Rectal smooth muscle tissue (tissue), 1 donor: ENCODE data around the gene TSC22D1.

ENCODE experiments used
- H3K27ac ChIP-seq: one replicate; pipeline ENCODE4 v1.7.0; 2013; ENCODE audit warnings: low read depth, low read length, inconsistent platforms
- H3K27me3 ChIP-seq: one replicate; pipeline ENCODE4 v1.7.0; 2013; ENCODE audit warnings: low read length; ENCODE audit not compliant: control insufficient read depth, insufficient read depth
- H3K36me3 ChIP-seq: one replicate; pipeline ENCODE4 v1.7.0; 2013; ENCODE audit warnings: low read length; ENCODE audit not compliant: control insufficient read depth, insufficient read depth
- H3K4me1 ChIP-seq: one replicate; pipeline ENCODE4 v1.7.0; 2013; ENCODE audit warnings: low read length; ENCODE audit not compliant: control insufficient read depth, insufficient read depth
- H3K4me3 ChIP-seq: one replicate; pipeline ENCODE4 v1.7.0; 2013; ENCODE audit warnings: low read length
- H3K9ac ChIP-seq: one replicate; pipeline ENCODE4 v1.7.0; 2013; ENCODE audit warnings: low read length

TSC22D1 gene

GRCh38 chr13:44489751-44490150 lies 86.4 kb downstream of the TSC22D1 start:
- Histone ChIP-seq H3K9ac (no peak overlapping the region), H3K4me1 (no peaks in the 10 kb centered on the region), H3K4me3 (no peak overlapping the region), H3K27me3 (no peaks in the 10 kb centered on the region), H3K36me3 (no peaks in the 10 kb centered on the region), H3K27ac (no peak overlapping the region)

- Histone ChIP-seq H3K4me3 (no peak overlapping the region), H3K27ac (no peak overlapping the region), H3K27me3 (no peaks in the 10 kb centered on the region), H3K4me1 (no peaks in the 10 kb centered on the region), H3K36me3 (no peaks in the 10 kb centered on the region), H3K9ac (no peak overlapping the region)
Measured at GRCh38 chr13:44487989-44488388, 88.1 kb downstream of the TSC22D1 start.

- Histone ChIP-seq H3K4me1 (no peaks in the 10 kb centered on the region), H3K9ac (no peak overlapping the region), H3K27me3 (no peaks in the 10 kb centered on the region), H3K4me3 (no peak overlapping the region), H3K27ac (no peak overlapping the region), H3K36me3 (no peaks in the 10 kb centered on the region)
Measured at GRCh38 chr13:44484562-44485138, 91.5 kb downstream of the TSC22D1 start.

- Histone ChIP-seq H3K4me1 (no peaks in the 10 kb centered on the region), H3K4me3 (no peak overlapping the region), H3K36me3 (no peaks in the 10 kb centered on the region), H3K9ac (no peak overlapping the region), H3K27ac (no peak overlapping the region), H3K27me3 (no peaks in the 10 kb centered on the region)
Measured at GRCh38 chr13:44474122-44474910, 101.8 kb downstream of the TSC22D1 start.

- H3K4me1 ChIP-seq = no peaks in the 10 kb centered on the region
- H3K36me3 ChIP-seq = no peaks in the 10 kb centered on the region
- H3K9ac ChIP-seq = no peak overlapping the region
- H3K27ac ChIP-seq = no peak overlapping the region
- H3K27me3 ChIP-seq = no peaks in the 10 kb centered on the region
- H3K4me3 ChIP-seq = no peak overlapping the region
Measured at GRCh38 chr13:44471686-44472085, 104.4 kb downstream of the TSC22D1 start.

- Histone ChIP-seq H3K4me1 (no peaks in the 10 kb centered on the region), H3K27ac (no peak overlapping the region), H3K36me3 (no peaks in the 10 kb centered on the region), H3K9ac (no peak overlapping the region), H3K27me3 (no peaks in the 10 kb centered on the region), H3K4me3 (no peak overlapping the region)
Measured at GRCh38 chr13:44470638-44471562, 105.2 kb downstream of the TSC22D1 start.

- Histone ChIP-seq H3K4me1 (peaks cover 7% of the 10 kb centered on the region), H3K27ac (no peak overlapping the region), H3K36me3 (no peaks in the 10 kb centered on the region), H3K9ac (no peak overlapping the region), H3K27me3 (no peaks in the 10 kb centered on the region), H3K4me3 (no peak overlapping the region)
Measured at GRCh38 chr13:44468874-44469273, 107.3 kb downstream of the TSC22D1 start.

GRCh38 chr13:44465318-44465717 lies 110.8 kb downstream of the TSC22D1 start:
- Histone ChIP-seq H3K4me1 (peaks cover 7% of the 10 kb centered on the region), H3K27me3 (no peaks in the 10 kb centered on the region), H3K27ac (no peak overlapping the region), H3K36me3 (no peaks in the 10 kb centered on the region), H3K4me3 (no peak overlapping the region), H3K9ac (no peak overlapping the region)

GRCh38 chr13:44464471-44464870 lies 111.7 kb downstream of the TSC22D1 start:
- Histone ChIP-seq H3K4me1 (peaks cover 7% of the 10 kb centered on the region), H3K9ac (no peak overlapping the region), H3K27me3 (no peaks in the 10 kb centered on the region), H3K27ac (no peak overlapping the region), H3K4me3 (no peak overlapping the region), H3K36me3 (no peaks in the 10 kb centered on the region)

- no peak overlapping the region for H3K27ac ChIP-seq
- no peaks in the 10 kb centered on the region for H3K36me3 ChIP-seq
- no peak overlapping the region for H3K4me3 ChIP-seq
- H3K9ac ChIP-seq = no peak overlapping the region
- peaks cover 7% of the 10 kb centered on the region for H3K4me1 ChIP-seq
- no peaks in the 10 kb centered on the region for H3K27me3 ChIP-seq
Measured at GRCh38 chr13:44463759-44464158, 112.4 kb downstream of the TSC22D1 start.

GRCh38 chr13:44459674-44460073 lies 116.5 kb downstream of the TSC22D1 start:
- H3K4me1 ChIP-seq = peaks cover 2% of the 10 kb centered on the region
- no peak overlapping the region for H3K27ac ChIP-seq
- no peaks in the 10 kb centered on the region for H3K27me3 ChIP-seq
- H3K4me3 ChIP-seq = no peak overlapping the region
- no peak overlapping the region for H3K9ac ChIP-seq
- H3K36me3 ChIP-seq = no peaks in the 10 kb centered on the region

GRCh38 chr13:44458313-44458975 lies 117.7 kb downstream of the TSC22D1 start:
- H3K27me3 ChIP-seq = no peaks in the 10 kb centered on the region
- H3K4me1 ChIP-seq = no peaks in the 10 kb centered on the region
- no peak overlapping the region for H3K27ac ChIP-seq
- no peak overlapping the region for H3K9ac ChIP-seq
- no peaks in the 10 kb centered on the region for H3K36me3 ChIP-seq
- H3K4me3 ChIP-seq = no peak overlapping the region
